ENCODE measurements around the gene OR1J1.

Gene OR1J1

DNA sequence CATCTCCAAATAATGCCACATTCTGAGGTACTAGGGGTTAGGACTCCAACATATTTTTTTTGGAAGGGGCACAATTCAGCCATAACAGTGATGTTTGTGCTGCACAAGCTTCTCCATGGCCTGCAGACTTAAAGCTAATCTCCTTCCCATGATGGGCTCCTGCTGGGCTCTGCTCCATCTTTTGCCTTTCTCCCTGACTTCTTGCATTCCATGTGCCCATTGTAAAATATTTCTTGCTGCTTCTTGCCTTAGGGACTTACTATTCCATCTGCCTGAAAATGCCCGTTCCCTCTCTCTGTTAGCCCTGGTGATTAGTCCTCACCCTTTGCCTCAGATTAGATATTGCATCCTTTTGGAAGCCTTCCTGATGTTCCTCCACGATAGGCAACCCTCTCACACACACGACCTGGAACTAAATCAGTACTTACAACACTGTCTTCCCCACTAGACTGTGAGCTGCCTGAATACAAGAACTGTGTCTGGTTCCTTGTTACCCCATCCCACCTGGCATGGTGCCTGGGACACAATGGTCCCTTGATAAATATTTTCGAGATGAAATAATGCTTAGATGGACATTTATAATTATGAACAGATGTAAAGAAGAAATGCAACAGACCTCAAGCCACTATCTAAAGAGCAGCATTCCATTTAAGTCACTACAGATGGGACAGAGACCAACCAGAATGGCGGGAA, 33.5 kb downstream of the OR1J1 start:
- no peak for FAIRE-seq

DNA sequence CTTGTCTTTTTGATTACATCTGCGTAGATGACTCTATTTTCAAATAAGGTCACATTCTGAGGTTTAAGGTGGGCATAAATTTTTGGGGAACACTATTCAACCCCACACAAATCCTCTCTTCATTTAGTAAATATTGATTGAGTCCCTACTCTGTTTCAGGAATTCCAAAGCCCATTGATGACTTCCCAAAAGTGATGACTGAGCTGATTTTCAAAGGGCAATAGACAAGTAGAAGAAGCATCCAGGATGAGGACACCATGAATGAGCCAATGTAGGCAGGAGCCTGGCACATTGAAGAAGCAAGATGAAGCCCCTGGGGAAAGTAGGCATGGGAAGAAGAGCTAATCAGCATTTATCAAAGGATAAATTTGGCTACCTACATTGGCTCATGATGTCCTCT, 35.2 kb downstream of the OR1J1 start:
- no peak for FAIRE-seq
